Measurements from ENCODE around the gene ANKRD34C. TPM values are rescaled to one million over a fixed set of nuclear protein-coding genes. Genes with fewer than 3 reads are reported as not detected.

Gene ANKRD34C
- total RNA-seq, 1 donor from 2014 or later, result not detected

- DNase-seq (ENCODE audit: extremely low spot score, unreplicated experiment), result no peak
- no peaks in the 10 kb centered on the region for H3K4me1 Mint-ChIP-seq (ENCODE audit: unreplicated experiment)
- peaks cover 21% of the 10 kb centered on the region for H3K27me3 Mint-ChIP-seq
- no peaks in the 10 kb centered on the region for H3K36me3 Mint-ChIP-seq
- H3K4me3 Mint-ChIP-seq, result no peak overlapping the region
- H3K9me3 Mint-ChIP-seq, result no peaks in the 10 kb centered on the region
- no peak for TF ChIP-seq CTCF (conservative IDR thresholded peaks at IDR 0.05)
- no peak overlapping the region for H3K27ac Mint-ChIP-seq
Measured at GRCh38 chr15:79248183-79248582, 34.3 kb upstream of the ANKRD34C start.

- DNase-seq (ENCODE audit: extremely low spot score, unreplicated experiment), result no peak
- Mint-ChIP-seq H3K27ac (no peak overlapping the region), H3K9me3 (no peaks in the 10 kb centered on the region), H3K4me3 (no peak overlapping the region), H3K4me1 (ENCODE audit: unreplicated experiment) (no peaks in the 10 kb centered on the region), H3K36me3 (no peaks in the 10 kb centered on the region), H3K27me3 (peaks cover 22% of the 10 kb centered on the region)
- no peak for TF ChIP-seq CTCF (conservative IDR thresholded peaks at IDR 0.05)
Measured at GRCh38 chr15:79257454-79257853, 25.1 kb upstream of the ANKRD34C start.

DNA sequence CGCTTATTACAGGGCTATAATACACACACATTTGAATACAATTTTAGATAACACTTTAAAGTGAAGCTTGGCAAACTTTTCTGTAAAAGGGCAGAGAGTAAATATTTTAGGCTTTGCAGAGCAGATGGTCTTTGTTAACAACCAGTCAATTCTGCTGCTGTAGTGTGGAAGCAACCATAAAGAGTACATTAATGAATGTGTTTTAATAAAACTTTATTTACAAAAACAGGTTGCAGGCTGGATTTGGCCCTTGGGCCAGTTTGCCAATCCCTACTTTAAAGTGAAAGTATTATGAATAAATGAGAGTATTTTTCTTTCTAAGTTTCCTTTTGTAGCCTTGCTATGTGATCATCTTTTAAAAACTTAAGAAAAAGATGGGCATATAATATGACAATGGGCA is 20.7 kb upstream of the ANKRD34C start:
- Mint-ChIP-seq H3K36me3 (no peaks in the 10 kb centered on the region), H3K27ac (no peak overlapping the region), H3K27me3 (peaks cover 22% of the 10 kb centered on the region), H3K4me1 (ENCODE audit: unreplicated experiment) (no peaks in the 10 kb centered on the region), H3K4me3 (no peak overlapping the region), H3K9me3 (no peaks in the 10 kb centered on the region)
- TF ChIP-seq CTCF (conservative IDR thresholded peaks at IDR 0.05), result no peak
- no peak for DNase-seq (ENCODE audit: extremely low spot score, unreplicated experiment)

GRCh38 chr15:79265167-79265566 is 17.4 kb upstream of the ANKRD34C start:
- Mint-ChIP-seq H3K4me1 (ENCODE audit: unreplicated experiment) (no peaks in the 10 kb centered on the region), H3K4me3 (no peak overlapping the region), H3K27ac (no peak overlapping the region), H3K36me3 (no peaks in the 10 kb centered on the region), H3K9me3 (no peaks in the 10 kb centered on the region), H3K27me3 (peaks cover 29% of the 10 kb centered on the region)
- no peak for DNase-seq (ENCODE audit: extremely low spot score, unreplicated experiment)
- no peak for TF ChIP-seq CTCF (conservative IDR thresholded peaks at IDR 0.05)

DNA sequence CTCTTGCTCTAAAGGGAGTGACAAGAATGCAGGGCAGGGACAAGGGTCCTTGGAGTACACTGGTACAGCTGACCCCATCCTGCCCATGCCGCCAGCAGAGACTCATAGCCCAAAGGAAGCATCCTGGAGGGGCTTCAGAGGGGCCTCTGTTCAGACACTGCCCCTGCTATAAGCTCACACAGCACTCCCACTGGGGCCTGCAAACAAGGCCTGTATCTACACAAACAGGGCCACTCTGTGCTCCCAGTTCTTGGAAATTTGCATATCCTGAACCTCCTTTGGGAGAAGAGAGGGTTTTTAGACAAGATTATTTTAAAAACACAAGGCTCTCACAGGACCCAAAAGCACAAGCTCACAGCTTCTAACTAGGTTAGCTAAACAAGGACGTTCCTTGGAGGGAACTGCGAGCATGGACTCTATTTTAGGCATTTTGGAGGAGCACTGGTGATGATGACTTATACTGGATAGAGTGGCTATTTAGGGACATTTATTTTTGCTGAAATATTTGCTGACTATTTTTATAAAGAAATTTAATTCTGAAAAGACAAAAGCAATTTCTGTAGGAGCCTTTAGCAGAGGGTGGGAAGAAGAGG is 16.4 kb upstream of the ANKRD34C start:
- no peaks in the 10 kb centered on the region for H3K4me1 Mint-ChIP-seq (ENCODE audit: unreplicated experiment)
- no peak for TF ChIP-seq CTCF (conservative IDR thresholded peaks at IDR 0.05)
- H3K27ac Mint-ChIP-seq, result no peak overlapping the region

More for the DNA sequence above, 16.4 kb upstream of the ANKRD34C start:
- Mint-ChIP-seq H3K36me3 (no peaks in the 10 kb centered on the region), H3K4me3 (no peak overlapping the region), H3K27me3 (peaks cover 27% of the 10 kb centered on the region), H3K9me3 (no peaks in the 10 kb centered on the region)
- DNase-seq (ENCODE audit: extremely low spot score, unreplicated experiment), result no peak
